ENCODE data around the gene MAN1C1. TPM values are rescaled to one million over a fixed set of nuclear protein-coding genes. Genes with fewer than 3 reads are reported as not detected.
"Not testable (repeated sequence)": the region's sequence is repeated elsewhere in the genome, so short reads cannot be mapped to it uniquely, and the experiment has no call there.

Gene MAN1C1
- total RNA-seq, 4 donors from 2014 or later = 5.0 to 31.1 (median 7.9) TPM

DNA sequence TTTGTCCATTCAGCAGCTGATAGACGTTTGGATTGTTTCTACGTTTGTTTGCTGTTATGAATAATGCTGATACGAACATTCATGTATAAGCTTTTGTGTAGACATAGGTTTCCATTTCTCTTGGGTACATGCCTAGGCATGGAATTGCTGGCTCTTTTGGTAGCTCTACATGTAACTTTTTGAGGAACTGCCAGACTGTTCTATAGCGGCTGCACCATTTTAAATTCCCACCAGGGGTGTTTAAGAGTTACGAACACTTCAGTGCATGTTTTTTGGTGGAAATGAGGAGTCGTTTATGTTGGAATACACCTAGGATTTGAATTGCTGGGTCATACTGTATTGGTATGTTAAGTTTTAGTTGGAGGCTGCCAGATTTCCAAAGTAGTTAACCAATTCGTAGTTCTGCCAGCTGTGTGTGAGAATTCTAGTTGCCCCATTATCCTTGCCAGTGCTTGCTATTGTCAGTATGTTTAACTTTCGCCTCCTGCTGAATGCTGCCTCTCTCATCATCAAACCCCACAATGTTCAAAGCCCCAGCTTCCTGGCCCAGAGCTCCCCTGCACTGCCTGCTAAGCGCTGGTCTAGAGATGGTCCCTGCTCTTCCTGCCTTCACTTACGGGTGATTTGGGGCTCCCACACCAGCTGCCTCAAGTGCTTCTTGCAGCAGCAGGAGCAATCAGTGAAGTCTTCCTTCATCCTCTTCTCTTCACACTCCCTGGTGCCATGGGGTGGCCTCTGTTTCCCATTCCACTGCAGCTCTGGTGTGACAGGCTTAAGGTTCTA, 81.0 kb downstream of the MAN1C1 start:
- H3K9me3 ChIP-seq = no peaks in the 10 kb centered on the region
- H3K4me1 ChIP-seq = peaks cover 23 to 29% of the 10 kb centered on the region in 2 donors
- intact Hi-C loops (cut with DNase I; ENCODE audit: low total_unique reads) = no loop called here
- TF ChIP-seq, protein P1, sequence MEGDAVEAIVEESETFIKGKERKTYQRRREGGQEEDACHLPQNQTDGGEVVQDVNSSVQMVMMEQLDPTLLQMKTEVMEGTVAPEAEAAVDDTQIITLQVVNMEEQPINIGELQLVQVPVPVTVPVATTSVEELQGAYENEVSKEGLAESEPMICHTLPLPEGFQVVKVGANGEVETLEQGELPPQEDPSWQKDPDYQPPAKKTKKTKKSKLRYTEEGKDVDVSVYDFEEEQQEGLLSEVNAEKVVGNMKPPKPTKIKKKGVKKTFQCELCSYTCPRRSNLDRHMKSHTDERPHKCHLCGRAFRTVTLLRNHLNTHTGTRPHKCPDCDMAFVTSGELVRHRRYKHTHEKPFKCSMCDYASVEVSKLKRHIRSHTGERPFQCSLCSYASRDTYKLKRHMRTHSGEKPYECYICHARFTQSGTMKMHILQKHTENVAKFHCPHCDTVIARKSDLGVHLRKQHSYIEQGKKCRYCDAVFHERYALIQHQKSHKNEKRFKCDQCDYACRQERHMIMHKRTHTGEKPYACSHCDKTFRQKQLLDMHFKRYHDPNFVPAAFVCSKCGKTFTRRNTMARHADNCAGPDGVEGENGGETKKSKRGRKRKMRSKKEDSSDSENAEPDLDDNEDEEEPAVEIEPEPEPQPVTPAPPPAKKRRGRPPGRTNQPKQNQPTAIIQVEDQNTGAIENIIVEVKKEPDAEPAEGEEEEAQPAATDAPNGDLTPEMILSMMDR (IDR thresholded peaks at IDR 0.05) = no peak
- TF ChIP-seq POLR2A (IDR thresholded peaks at IDR 0.05) = no peak
- H3K36me3 ChIP-seq = no peaks in the 10 kb centered on the region
- peak overlapping the region; percentile 90 for H3K27ac ChIP-seq
- H3K27me3 ChIP-seq = no peaks in the 10 kb centered on the region
- no peak for DNase-seq
- H3K4me3 ChIP-seq = no peak overlapping the region

DNA sequence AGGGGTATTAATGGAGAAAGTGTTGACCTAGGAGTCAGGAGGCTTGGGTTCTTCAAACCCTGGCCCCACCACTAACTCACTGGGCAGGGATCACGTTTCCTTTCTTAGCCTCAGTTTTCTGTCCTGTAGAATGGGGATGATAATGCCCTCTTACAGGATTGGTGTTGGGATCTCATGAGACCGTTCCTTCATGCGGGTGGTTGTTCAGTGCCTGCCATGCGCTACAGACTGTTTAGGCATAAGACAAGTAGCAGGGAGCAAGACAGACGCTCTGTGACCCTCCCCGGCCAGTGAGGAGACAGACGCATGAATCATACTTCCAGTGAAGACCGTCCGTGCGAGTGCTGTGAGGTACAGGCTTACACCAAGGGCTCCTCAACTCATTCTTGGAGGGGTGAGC, 81.7 kb downstream of the MAN1C1 start:
- Histone ChIP-seq H3K4me3 (no peak overlapping the region), H3K36me3 (no peaks in the 10 kb centered on the region), H3K9me3 (no peaks in the 10 kb centered on the region), H3K27ac (peak overlapping the region; percentile 90), H3K4me1 (peaks cover 23 to 29% of the 10 kb centered on the region in 2 donors), H3K27me3 (no peaks in the 10 kb centered on the region)
- intact Hi-C loops (cut with DNase I; ENCODE audit: low total_unique reads) = no loop called here
- no peak for TF ChIP-seq POLR2A (IDR thresholded peaks at IDR 0.05)
- TF ChIP-seq, protein P1 (IDR thresholded peaks at IDR 0.05) = no peak
- no peak for DNase-seq

DNA sequence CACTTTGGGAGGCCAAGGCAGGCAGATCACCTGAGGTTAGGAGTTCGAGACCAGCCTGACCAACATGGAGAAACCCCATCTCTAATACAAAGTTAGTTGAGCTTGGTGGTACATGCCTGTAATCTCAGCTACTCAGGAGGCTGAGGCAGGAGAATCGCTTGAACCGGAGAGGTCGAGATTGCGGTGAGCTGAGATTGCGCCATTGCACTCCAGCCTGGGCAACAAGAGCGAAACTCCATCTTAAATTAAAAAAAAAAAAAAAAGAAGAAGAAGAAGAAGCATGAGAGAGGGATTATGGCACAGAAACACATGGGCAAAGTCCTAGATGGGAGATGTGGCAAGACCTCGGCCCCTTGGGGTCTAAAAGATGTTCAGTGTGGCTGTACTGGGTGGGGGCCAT, 82.5 kb downstream of the MAN1C1 start:
- intact Hi-C loops (cut with DNase I; ENCODE audit: low total_unique reads); H3K27me3 ChIP-seq; H3K9me3 ChIP-seq; H3K36me3 ChIP-seq; H3K4me3 ChIP-seq; DNase-seq: not testable (repeated sequence)
- H3K27ac ChIP-seq = peak overlapping the region; percentile 90
- H3K4me1 ChIP-seq = peaks cover 21 to 23% of the 10 kb centered on the region in 2 donors

DNA sequence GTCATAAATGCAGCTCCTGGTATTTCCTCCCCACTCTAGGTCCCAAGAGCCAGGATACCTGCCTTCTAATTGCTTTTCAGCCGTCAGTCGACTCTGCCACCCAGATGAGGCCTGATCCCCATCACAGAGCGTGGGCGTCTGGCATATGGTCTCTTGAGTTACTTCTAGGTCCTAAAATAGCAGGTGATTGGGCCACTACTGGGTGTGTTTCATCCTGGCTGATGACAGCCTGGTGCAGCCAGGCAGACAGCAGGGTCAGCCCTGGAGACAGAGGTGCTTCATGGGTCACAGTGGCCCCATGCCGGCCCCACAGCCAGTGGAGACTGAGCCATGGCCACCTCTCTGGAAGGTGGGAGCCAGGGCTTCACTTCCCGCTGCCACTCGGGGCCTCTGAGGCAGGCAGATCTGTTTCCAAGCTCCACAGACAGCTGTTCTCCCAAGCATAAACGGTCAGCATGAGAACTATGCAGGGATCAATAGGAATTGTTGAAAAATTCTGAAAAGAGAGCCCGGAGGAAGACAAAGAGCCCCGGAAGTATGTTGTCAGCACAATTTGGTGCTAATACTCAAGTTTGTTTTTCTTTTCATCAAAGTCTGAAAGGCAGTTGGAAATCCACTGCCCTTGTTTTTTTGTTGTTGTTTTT, 83.0 kb downstream of the MAN1C1 start:
- Histone ChIP-seq H3K4me3 (no peak overlapping the region), H3K36me3 (no peaks in the 10 kb centered on the region), H3K27me3 (no peaks in the 10 kb centered on the region), H3K9me3 (no peaks in the 10 kb centered on the region), H3K4me1 (peaks cover 19 to 21% of the 10 kb centered on the region in 2 donors), H3K27ac (peak overlapping the region; percentile 90)
- TF ChIP-seq, protein P1 (IDR thresholded peaks at IDR 0.05) = no peak
- TF ChIP-seq POLR2A (IDR thresholded peaks at IDR 0.05) = no peak
- intact Hi-C loops (cut with DNase I; ENCODE audit: low total_unique reads) = no loop called here
- peak; percentile 36 to 49 for DNase-seq

DNA sequence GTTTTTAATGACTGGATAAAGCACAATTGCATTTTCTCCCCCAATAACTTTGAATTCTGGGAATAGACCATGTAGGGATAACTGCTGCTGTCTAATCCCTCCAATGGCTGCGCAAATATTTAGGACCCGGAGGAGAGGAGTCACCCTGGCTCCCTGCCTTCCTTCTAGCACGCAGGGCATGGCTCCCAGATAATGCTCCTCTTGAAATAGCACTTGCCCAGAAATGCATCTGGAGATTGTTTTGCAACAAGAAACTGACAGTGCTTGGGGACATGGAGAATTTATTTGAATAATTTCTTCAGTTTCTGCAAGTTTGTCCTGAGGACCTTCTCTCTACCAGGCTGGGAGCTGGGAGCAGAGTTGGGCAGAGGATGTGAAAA, 83.5 kb downstream of the MAN1C1 start:
- H3K9me3 ChIP-seq = no peaks in the 10 kb centered on the region
- H3K4me3 ChIP-seq = no peak overlapping the region
- intact Hi-C loops (cut with DNase I; ENCODE audit: low total_unique reads) = no loop called here
- peak overlapping the region; percentile 90 for H3K27ac ChIP-seq
- DNase-seq = peak; percentile 83 to 85
- peaks cover 18 to 20% of the 10 kb centered on the region in 2 donors for H3K4me1 ChIP-seq
- no peak for TF ChIP-seq POLR2A (IDR thresholded peaks at IDR 0.05)
- TF ChIP-seq, protein P1 (IDR thresholded peaks at IDR 0.05) = no peak
- H3K36me3 ChIP-seq = no peaks in the 10 kb centered on the region
- no peaks in the 10 kb centered on the region for H3K27me3 ChIP-seq

Measured in uterus (tissue), 4 donors.